Lung (tissue), 12 donors: ENCODE results near the gene ARHGEF4. TPM values are rescaled to one million over a fixed set of nuclear protein-coding genes. Genes with fewer than 3 reads are reported as not detected.

Experiments used
- ATAC-seq: fragments of 200-7000 bp; cut with Tn5 transposase; one replicate; pipeline ENCODE4 v1.9.1; 2020; ENCODE audit warnings: moderate number of reproducible peaks; ENCODE audit not compliant: insufficient read depth, low FRiP score
- DNase-seq, 3 donors: peaks; one replicate each; pipeline ENCODE4 v3.0.0-alpha.2; 2013 to 2017
- H3K27ac ChIP-seq, 2 donors: one replicate each; pipeline ENCODE4 v1.5.1; 2013; ENCODE audit warnings: mild to moderate bottlenecking in 2 of 2, moderate library complexity in 2 of 2, control low read depth in 1 of 2, inconsistent platforms in 1 of 2, low read depth in 1 of 2, low read length in 1 of 2
- H3K27me3 ChIP-seq, 3 donors: one replicate each; pipeline ENCODE4 v1.5.1; 2013; ENCODE audit warnings: low read length in 2 of 3; ENCODE audit not compliant: control insufficient read depth in 3 of 3, insufficient read depth in 3 of 3
- H3K36me3 ChIP-seq, 4 donors: one replicate each; pipeline ENCODE4 v1.5.1; 2013; ENCODE audit warnings: low read length in 4 of 4, mild to moderate bottlenecking in 1 of 4, moderate library complexity in 1 of 4; ENCODE audit not compliant: control insufficient read depth in 4 of 4, insufficient read depth in 4 of 4
- H3K4me1 ChIP-seq, 5 donors: one replicate each; pipeline ENCODE4 v1.5.1; 2013; ENCODE audit warnings: low read length in 5 of 5, mild to moderate bottlenecking in 2 of 5, moderate library complexity in 1 of 5; ENCODE audit not compliant: control insufficient read depth in 5 of 5, insufficient read depth in 5 of 5
- H3K4me3 ChIP-seq: one replicate; pipeline ENCODE4 v1.5.1; 2013; ENCODE audit warnings: mild to moderate bottlenecking, control low read depth, moderate library complexity
- H3K9ac ChIP-seq, 2 donors: one replicate each; pipeline ENCODE4 v1.5.1; 2013; ENCODE audit warnings: low read length in 2 of 2, control low read depth in 1 of 2; ENCODE audit not compliant: insufficient read depth in 1 of 2
- H3K9me3 ChIP-seq, 4 donors: one replicate each; pipeline ENCODE4 v1.5.1; 2013; ENCODE audit warnings: low read length in 3 of 4, mild to moderate bottlenecking in 1 of 4, moderate library complexity in 1 of 4; ENCODE audit not compliant: control insufficient read depth in 4 of 4, insufficient read depth in 3 of 4
- CTCF ChIP-seq: IDR thresholded peaks from 2 replicates; pipeline ENCODE4 v1.5.1; 2012; ENCODE audit warnings: mild to moderate bottlenecking; ENCODE audit errors: control extremely low read depth, extremely low read depth
- WGBS, 2 donors: extraction: QIAGEN DNeasy Blood & Tissue Kit; methylation state at CpG; one replicate each; pipeline ENCODE4 v1.1.7; 2013; 5-methylcytosine and 5-hydroxymethylcytosine counted together
- polyA plus RNA-seq, 2 donors: library from polyadenylated mRNA; stranded (reverse); fragments of 200-250 nt; gene quantifications; one replicate each; pipeline ENCODE4 v1.2.1, GENCODE V29; 2013
- total RNA-seq, 2 donors: library from RNA; depleted of rRNA in 1 of 2; stranded (reverse); fragments of >200 nt in 1 of 2; gene quantifications; one replicate each; pipeline ENCODE4 v1.2.1, GENCODE V29; 2014 to 2021
- donor health status: control.
- donor health status: control.
- donor health status: Bipolar disorder and iron deficiency.
- donor health status: healthy.
- donor health status: DM: yes; HTN: yes; CAD: no.

The ARHGEF4 gene
- total and polyA plus RNA-seq, 4 donors: 1.8 to 15.9 (median 6.9) TPM

- peaks cover 0 to 3% (median 0%) of the 10 kb centered on the region in 4 donors for H3K9me3 ChIP-seq
- no peak for DNase-seq
- no peak overlapping the region for H3K4me3 ChIP-seq
- 88 to 95% methylated on average over 26 of the region's 26 CpGs for WGBS, 2 donors
- no peak for TF ChIP-seq CTCF
- H3K27ac ChIP-seq: no peak overlapping the region
- no peak overlapping the region for H3K9ac ChIP-seq
- no peak for ATAC-seq
- no peaks in the 10 kb centered on the region for H3K36me3 ChIP-seq
- H3K27me3 ChIP-seq: no peaks in the 10 kb centered on the region
- H3K4me1 ChIP-seq: no peaks in the 10 kb centered on the region
These were observed 14.3 kb downstream of the ARHGEF4 start for GRCh38 chr2:130850788-130851623.

GRCh38 chr2:130851624-130852382 lies 15.1 kb downstream of the ARHGEF4 start:
- WGBS, 2 donors: 73 to 84% methylated on average over 14 of the region's 14 CpGs
- H3K27ac ChIP-seq: no peak overlapping the region

GRCh38 chr2:130852521-130853115 lies 15.9 kb downstream of the ARHGEF4 start:
- ATAC-seq: no peak
- 87 to 92% methylated on average over 18 of the region's 18 CpGs for whole genome bisulfite sequencing, 2 donors
- Histone ChIP-seq H3K27ac (no peak overlapping the region), H3K9me3 (peaks cover 0 to 3% (median 0%) of the 10 kb centered on the region in 4 donors), H3K36me3 (no peaks in the 10 kb centered on the region), H3K4me3 (no peak overlapping the region), H3K4me1 (no peaks in the 10 kb centered on the region), H3K9ac (no peak overlapping the region), H3K27me3 (no peaks in the 10 kb centered on the region)
- TF ChIP-seq CTCF: no peak
- DNase-seq: no peak

More at GRCh38 chr2:130851624-130852382, 15.1 kb downstream of the ARHGEF4 start:
- ATAC-seq: no peak
- TF ChIP-seq CTCF: no peak
- Histone ChIP-seq H3K36me3 (no peaks in the 10 kb centered on the region), H3K4me1 (no peaks in the 10 kb centered on the region), H3K27me3 (no peaks in the 10 kb centered on the region), H3K9ac (no peak overlapping the region), H3K4me3 (no peak overlapping the region), H3K9me3 (peaks cover 0 to 3% (median 0%) of the 10 kb centered on the region in 4 donors)
- DNase-seq: no peak
